HG03558 (cell line): ENCODE measurements around the gene ARHGAP24.
A peak's percentile ranks its signal among the peaks of the same experiment; 100 is the strongest.

Source experiments
- ATAC-seq: cut with Tn5 transposase; IDR thresholded peaks from one replicate; pipeline ENCODE4 v1.9.1; 2021; ENCODE audit warnings: moderate number of reproducible peaks; ENCODE audit not compliant: unreplicated experiment; ENCODE audit errors: extremely low read depth

The ARHGAP24 gene

DNA sequence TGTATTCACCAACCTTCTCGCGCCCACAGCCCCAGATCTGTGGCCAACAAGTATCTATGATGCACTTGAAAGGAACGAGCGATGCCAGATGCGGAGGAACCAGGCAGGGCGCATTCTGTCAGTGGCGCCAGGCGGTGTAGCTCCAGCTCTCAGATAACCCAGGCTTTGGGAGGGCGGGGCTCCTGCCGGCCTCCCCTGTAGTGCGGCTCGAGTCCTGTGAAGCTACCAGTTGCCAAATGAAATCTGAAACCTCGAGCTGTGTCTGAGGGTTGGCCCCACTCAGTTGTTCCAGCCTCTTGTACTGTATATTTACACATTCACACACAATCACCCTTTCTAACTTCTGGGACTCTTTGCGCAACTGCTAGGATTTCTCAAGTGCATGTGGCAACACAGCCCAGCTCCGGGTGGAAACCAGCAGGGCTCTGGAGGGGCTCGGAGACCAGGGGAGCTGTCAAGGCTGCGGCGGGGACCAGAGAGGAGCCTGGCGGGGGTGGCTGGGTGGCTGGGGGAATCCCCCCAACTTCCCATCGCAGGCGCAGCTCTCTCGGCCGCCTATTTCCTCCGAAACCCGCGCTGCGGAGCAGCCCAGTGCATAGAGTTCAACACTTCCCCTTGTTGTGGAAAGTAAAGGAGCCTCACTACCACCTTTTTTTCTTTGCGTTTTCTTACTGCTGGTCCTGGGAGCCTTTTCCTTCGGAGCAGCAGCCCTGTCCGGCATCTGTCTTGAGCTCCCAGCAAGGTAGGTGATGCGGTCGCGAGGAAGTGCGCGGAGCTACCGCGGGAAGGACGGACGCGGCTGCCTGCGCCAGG, at the start of gene ARHGAP24:
Gene ARHGAP24, plus strand, starts transcription at position 333 of the 813 bp plus-strand sequence.
- peak; percentile 76 for ATAC-seq

DNA sequence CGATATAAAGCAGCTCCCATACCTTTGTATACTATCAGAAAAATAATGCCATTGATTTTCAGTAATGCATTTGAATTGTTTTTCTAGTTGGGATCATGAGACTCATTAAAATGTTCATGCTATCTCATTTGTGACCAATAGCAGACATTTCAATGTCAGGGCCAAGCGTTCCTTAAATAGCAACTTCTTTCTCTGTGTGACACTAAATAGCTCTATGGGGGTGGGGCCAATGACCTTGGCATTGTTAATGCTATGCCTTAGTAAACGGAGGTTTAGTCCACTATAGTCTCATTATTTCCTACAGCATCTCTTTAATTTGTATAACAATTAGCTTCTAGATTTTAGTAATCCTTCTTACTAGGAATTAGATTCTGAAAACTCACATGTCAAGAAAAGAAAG, 48.6 kb upstream of the ARHGAP24 start:
- ATAC-seq, result no peak

DNA sequence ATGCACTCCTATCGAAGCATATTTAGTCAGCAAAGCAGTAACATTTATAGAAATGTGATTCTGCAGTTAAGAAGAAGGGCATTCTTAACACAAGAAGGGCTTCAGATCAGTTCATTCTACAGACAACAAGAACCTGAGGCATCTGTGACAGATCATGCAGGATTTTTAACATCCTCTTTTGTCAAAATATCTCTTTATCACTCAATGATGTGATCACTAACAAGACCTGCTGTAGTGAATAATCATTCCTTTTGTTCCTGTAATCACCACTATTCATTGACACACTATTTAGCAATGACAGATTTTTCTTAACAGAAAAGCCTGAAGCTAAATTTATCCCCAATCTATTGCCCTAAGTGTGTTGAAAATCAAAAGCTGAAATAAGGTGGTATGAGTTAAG, 47.8 kb upstream of the ARHGAP24 start:
- ATAC-seq, result no peak

DNA sequence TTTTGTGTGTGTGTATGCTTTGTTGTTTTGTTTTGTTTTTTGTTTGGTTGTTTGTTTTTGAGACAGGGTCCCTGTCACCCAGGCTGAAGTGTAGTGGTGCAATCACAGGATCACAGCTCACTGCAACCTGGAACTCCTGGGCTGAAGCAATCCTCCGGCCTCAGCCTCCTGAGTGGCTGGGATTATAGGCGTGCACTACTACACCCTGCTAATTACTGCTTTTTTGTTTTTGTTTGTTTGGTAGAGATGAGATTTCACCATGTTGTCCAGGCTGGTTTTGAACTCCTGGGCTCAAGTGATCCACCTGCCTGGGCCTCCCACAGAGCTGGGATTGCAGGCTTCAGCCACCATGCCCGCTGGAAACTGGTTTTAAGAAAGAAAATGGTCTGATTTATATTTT, 44.7 kb upstream of the ARHGAP24 start:
- ATAC-seq, result no peak

DNA sequence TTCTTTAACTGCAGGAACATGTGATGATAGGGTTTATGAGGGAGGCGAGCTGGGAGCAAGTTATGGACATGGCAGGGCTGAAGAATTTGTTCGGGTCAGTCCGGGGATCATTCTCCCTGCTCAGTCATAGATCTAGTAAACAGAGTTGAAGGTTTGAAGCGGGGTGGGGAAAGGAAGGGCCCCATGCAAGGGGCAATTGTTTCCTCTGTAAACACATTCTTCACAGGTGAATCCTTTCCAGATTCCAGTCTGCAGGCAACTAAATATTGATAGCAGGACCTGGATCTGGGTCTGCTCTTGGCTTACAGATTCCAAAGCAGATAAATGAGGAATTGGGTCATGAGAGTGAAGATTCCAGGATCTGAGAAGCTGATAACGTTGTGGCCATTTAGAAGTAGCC, 44.3 kb upstream of the ARHGAP24 start:
- no peak for ATAC-seq

DNA sequence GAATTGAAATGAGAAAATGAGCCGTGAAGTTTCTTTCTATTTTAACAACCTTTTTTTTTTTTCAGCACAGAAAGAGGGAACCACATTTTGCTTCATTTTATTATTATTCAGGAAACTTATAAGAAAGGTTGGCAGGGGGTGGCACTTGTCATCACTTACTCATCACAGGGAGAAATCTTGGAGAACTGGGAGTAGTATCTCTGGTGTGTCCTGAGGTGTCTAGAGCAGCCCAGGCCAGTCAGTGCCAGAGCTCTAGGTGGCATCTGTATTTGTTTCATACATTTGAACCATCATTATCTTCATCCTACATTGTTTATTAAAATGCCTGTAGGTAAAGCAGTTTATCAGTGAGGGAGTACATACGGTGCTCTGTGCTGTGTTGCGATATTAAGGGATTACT, 43.8 kb upstream of the ARHGAP24 start:
- ATAC-seq, result no peak

DNA sequence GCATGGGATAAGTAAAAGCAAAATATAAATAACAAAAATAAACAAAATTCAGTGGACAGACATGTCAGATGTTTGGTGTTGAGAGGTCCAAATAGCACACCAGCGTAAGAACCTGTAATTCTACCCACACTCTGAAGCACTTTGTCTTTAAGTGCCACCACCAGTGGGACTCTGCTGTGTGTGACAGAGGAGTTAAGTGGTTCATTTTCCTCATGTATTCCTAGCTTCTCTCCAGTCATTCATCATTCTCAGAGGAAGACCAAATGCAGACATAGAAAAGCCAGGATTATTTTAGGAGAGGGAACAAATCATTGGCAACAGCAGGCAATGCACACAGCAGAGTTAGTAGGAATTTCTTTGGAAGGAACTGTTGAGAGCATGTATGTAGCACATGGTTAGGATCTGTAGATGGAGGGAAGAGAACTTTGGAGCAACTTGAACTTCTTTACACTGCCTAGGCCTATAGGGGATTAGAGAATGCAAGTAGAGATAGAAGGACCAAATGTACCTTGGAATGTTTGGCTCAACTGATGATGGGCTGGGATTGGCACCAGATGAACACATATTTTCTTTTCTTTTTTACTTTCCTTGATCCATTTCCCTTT, 43.0 kb upstream of the ARHGAP24 start:
- ATAC-seq, result no peak

DNA sequence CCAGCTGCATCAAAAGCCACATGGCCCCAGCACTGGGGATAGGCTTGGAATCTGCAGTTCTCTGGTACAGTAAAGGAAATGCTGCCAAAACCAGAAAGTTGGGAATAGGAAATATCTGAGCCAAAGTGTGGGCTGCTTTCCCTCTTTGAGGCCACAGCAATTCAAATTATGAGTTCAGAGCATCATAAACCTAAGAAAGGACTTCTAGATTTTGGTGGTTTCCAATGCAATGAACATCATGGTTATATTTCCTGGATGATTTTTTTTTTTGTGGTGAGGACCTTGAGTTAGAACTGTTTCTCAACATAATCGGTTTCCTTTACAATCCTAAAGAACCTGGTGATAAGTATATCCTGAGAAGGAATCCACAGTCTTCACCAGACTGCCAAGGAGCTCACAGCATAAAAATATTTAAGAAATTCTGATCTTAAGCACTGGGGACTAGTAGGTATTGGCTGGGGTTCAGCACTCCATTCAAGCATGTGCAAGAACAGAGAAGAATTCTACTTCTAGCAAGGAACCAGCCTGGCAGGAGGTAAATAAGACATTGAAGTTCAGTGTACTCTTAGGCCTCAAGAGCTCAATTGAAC, 29.8 kb upstream of the ARHGAP24 start:
- no peak for ATAC-seq

DNA sequence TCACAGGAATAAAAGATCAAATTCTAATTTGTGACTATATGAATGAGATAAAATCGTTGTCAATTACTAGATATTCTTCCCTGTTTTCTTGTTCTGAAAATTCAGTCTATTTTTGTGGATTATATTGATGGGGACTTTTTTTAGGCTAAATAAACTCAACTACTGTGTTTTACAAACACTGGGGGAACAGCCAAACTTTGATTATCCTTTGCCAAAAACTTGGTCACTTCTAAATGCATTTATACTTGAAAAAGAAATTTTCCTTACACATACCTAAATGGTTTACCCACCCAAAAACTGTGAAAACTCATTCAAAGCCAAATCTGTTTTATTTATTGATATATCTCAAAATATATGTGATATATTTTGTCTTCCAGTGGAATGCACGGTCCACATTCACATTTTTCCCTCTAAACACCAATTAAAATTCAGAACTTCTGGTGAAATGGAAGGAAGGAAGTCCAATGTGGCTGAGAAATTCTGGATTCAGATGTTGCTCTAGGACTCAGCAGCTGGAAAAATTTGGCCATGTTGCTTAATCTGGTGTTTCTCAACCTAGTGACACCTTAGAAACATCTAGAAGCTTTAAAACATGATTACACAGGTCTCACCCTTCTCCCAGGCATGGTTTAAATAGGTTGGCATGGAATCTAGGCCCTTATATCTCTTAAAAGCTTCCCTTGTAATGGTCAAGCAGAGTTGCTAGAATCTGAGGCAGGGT, 28.6 kb upstream of the ARHGAP24 start:
- no peak for ATAC-seq

DNA sequence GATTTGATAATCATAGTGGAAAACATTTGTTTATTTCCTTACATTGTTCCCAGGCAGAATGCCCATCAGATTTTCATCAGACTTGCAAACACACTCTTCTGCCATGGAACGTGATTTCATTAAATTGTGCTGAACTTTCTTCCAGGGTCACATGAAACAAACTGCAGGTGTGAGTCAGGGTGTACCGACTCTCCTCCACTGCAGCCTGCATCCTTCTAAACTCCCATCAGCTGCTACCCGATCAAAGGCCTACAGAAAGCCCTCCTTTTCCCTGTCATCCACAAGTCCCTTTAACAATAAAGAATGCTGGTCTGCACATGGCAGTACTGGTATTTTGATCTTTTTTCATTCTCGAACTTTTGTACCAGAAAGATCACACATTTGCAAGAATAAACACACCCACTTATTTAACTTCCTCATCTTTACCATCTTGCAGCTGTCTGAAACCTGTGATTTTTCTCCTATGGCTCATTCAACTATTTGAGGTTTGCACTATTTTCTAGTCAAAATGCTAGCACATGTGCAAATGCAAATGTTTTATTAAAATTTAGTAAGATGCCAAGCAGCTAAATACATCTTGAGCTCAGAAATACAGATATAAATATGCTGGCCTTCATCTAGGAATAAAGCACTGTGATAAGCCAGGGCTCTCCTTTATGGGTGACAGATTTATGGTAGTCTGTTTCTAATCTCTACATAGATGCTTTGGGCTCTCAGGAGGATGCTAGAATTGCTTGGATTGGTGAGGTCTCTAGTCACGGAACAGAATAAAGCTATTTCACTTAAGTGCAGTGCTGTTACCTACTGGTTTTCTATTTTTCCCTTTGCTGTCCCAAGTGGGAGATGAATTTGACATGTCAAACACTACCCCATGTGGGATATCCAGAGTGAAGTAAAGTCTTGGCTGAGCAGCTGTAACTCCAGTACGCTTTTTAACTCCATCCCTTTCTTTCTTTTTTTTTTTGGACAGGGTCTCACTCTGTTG, 25.8 kb upstream of the ARHGAP24 start:
- ATAC-seq, result no peak

DNA sequence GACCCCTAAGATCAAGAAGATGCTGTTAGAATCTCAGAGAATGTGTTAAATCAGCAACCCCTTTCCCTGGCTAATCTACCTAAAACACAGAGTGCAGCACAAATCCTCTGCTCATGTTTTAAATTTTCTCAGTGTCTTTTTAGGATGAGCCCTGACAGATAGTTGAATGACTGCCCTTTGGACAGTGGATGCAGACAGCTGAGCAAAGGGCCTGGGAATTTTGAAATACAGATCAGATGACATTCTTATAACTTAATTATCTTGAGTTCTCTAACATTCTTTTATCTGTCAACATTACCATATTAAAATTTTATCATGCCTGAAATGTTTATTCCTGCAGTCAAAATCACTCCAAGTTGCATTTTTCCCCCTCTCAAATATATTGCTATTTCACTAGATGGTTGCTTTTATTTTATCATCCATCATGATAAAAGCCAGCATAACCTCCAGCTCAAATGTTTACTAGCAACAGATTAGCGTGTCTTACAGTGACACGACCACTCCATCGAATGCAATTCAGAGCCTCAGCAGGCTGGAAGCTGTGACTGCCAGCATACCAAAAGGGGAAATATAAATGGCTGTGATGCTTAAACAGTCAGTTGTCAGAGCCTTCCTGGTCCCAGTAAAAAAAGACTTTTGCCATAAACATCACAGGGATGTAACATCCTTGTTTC, 22.8 kb upstream of the ARHGAP24 start:
- ATAC-seq, result no peak

DNA sequence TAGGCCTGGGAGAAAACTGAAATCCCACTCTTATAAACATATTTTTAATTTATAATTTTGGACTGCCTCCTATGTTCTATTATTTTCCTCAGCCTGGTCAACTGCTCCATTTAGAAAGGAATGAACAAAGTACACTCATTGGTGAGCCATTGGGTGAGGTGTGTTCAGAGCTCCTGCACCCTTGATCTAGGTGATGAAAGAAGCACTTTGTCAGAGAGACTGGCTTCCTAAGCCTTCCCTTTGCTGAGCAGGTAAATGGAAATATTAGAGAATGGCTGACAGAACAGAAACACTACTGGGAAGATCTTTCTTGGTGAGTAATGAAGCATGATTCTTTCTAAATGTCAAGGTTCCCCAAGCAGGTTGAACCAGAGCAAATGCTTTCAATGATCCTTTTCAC, 19.0 kb upstream of the ARHGAP24 start:
- ATAC-seq, result no peak

DNA sequence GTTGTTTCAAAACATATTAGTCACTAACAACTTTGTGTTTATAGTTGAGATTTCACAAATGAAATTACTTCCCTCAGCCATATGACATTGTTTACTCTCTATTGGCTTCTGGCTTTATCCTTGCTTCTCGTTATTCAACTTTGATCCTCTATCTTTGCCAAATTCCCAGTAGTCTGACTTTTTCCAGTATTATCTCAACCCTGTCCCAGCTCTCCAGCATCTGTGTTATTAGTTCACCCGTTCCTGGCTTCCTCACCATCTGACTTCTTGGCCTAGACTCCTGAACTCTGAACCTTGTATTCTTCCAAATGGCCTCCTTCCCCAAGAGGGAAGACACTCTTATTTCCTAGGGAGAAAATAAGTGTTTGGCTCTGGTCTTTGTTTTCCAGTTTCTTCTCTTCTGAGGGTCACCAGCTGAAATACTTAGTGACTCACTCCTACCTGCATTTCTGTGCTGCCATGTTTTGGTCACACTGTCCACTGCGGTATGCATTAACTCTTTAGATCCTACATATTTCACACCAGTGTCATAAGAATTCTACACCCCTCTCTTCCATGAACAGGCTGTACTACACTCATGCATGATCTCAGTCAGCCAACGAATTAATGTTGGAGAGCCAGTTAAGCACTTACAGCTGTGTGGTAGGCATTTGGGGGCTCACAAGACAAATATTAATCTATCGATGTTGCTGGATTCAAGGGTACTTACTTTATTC, 17.0 kb upstream of the ARHGAP24 start:
- ATAC-seq, result no peak

DNA sequence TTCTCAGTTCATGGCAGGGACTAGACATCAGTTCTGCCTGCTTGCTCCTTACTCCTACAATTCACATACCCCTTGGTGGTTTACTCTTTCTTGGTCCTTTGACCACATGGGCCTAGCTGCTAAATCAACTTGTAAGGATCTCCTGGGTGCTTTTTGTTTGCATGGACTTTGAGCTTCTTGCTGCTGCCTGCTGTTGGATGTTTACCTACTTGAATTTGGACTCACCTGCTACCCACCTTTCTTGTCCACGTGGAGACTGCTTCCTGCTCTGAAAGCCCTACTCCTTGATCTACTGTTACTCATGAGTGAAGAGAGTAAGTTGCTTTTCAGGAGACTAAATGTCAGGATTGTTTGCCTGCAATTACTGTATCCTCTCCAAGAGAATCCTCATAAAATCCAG, 15.2 kb upstream of the ARHGAP24 start:
- no peak for ATAC-seq

DNA sequence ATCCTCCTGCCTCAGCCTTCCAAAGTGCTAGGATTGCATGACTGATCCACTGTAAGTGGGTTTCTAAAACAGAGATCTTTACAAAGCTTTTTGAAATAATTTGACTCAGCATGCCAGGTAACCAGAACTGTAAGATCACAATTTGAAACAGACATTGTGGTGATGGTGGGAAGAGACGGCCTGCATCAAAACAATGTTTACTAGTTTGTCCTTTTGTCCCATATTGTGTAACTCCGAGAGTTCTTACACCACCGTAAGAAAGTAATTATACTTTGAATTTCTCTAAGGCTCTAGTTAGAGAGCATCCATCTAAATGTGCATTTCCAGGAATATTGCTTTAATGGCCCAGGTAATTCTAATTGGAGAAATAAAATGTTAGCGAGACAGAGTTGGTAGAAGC, 594 bp upstream of the ARHGAP24 start:
- no peak for ATAC-seq

DNA sequence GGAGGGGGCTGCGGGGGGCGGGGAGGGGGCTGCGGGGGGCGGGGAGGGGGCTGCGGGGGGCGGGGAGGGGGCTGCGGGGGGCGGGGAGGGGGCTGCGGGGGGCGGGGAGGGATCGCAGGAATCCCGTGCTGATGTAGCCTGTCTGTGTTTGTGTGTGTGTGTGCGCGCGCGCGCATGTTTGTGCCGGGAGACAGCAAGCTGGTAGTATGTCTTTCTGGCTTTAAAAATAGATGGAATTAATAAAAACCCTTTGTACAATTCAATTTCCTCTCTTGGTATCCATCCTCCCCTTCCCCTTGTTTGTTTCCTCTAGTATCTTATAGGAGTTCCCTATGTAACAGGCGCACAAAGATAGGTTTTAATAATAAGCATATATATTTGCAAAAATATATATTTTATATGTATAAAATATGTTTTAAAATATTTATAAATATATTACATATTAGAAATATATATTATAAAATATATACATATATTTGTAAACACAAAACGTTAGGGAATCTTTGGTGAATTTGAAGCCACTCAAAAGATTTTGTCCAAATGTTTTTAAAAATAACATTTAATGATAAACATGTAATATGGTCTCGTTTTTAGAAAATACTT, 782 bp downstream of the ARHGAP24 start:
- no peak for ATAC-seq

DNA sequence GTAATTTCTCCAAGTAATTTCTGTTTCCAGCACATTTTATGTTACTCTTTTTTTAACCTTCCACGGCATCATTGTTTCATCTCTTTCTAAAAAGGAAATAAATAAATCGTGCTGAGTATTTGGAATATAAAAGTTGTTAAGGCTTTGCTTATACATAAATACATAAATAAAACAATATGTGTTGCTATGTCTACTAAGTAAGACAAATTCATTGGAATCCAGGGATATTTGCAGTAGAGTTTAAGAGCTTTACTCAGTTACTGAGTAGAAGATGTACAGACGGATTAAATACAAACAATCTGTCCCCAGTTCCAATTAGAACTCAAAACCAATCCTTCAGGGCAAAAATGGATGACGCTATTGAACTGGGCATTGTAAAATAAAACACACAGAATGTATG, 1.4 kb downstream of the ARHGAP24 start:
- no peak for ATAC-seq

DNA sequence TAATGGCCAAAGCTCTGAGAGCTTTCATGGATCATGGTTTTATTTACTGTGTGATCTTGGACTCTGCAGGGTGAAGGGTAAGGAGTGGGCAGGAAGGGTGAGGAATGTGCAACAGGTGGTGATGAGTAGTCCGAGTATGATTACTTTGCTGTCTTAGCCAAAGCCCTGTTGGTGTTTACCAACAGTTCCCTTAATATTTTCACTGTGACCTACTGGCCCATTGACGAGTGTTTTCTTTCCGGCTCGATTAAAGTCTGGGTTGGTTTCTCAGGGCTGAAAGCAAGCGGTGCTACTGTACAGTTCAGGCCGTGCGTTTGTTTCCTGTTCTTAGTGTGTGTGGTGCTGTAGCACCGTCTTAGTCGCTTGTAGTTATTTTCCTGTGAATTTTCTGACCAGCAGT, 2.6 kb downstream of the ARHGAP24 start:
- ATAC-seq, result no peak
